IPS-20b (cell line): ENCODE data around the gene OR10J4.
"Not testable (repeated sequence)": the region's sequence is repeated elsewhere in the genome, so short reads cannot be mapped to it uniquely, and the experiment has no call there.

Source experiments
- H3K27ac ChIP-seq: one replicate; pipeline ENCODE4 v1.5.1; 2013; ENCODE audit warnings: low read length
- H3K27me3 ChIP-seq: 2 replicates; pipeline ENCODE4 v1.6.1; 2013; ENCODE audit warnings: mild to moderate bottlenecking, low read length, inconsistent platforms; ENCODE audit not compliant: insufficient read depth
- H3K36me3 ChIP-seq: 2 replicates; pipeline ENCODE4 v1.6.1; 2013; ENCODE audit warnings: low read depth, mild to moderate bottlenecking, inconsistent platforms, low read length, moderate library complexity; ENCODE audit not compliant: insufficient read depth
- H3K4me1 ChIP-seq: 2 replicates; pipeline ENCODE4 v1.6.1; 2013; ENCODE audit warnings: mild to moderate bottlenecking, control low read depth, inconsistent platforms, low read length, moderate library complexity; ENCODE audit not compliant: insufficient read depth
- H3K4me3 ChIP-seq: 2 replicates; pipeline ENCODE4 v1.5.1; 2013; ENCODE audit warnings: mild to moderate bottlenecking, low read length, inconsistent platforms
- H3K9ac ChIP-seq: 2 replicates; pipeline ENCODE4 v1.6.1; 2013; ENCODE audit warnings: low read depth, mild to moderate bottlenecking, inconsistent platforms, low read length, moderate library complexity
- H3K9me3 ChIP-seq: 2 replicates; pipeline ENCODE4 v1.6.1; 2013; ENCODE audit warnings: mild to moderate bottlenecking, low read depth, low read length, inconsistent platforms; ENCODE audit not compliant: insufficient read depth

Gene OR10J4

GRCh38 chr1:159444511-159444910 is 12.5 kb downstream of the OR10J4 start:
- Histone ChIP-seq H3K4me3 (no peak overlapping the region), H3K9ac (no peak overlapping the region), H3K27ac (no peak overlapping the region), H3K36me3 (no peaks in the 10 kb centered on the region), H3K9me3 (peaks cover 9% of the 10 kb centered on the region), H3K4me1 (no peaks in the 10 kb centered on the region), H3K27me3 (no peaks in the 10 kb centered on the region)

- Histone ChIP-seq H3K9me3 (peaks cover 21% of the 10 kb centered on the region), H3K4me3 (no peak overlapping the region), H3K4me1 (no peaks in the 10 kb centered on the region), H3K27ac (no peak overlapping the region), H3K36me3 (no peaks in the 10 kb centered on the region), H3K27me3 (no peaks in the 10 kb centered on the region), H3K9ac (no peak overlapping the region)
Observed at GRCh38 chr1:159448181-159448580, 16.2 kb downstream of the OR10J4 start.

GRCh38 chr1:159449605-159450004 is 17.6 kb downstream of the OR10J4 start:
- H3K36me3 ChIP-seq, H3K4me3 ChIP-seq, H3K27me3 ChIP-seq, H3K27ac ChIP-seq, H3K4me1 ChIP-seq, H3K9ac ChIP-seq: not testable (repeated sequence)
- peaks cover 21% of the 10 kb centered on the region for H3K9me3 ChIP-seq

- Histone ChIP-seq H3K27ac (no peak overlapping the region), H3K36me3 (no peaks in the 10 kb centered on the region), H3K9ac (no peak overlapping the region), H3K9me3 (peaks cover 18% of the 10 kb centered on the region; the same call in 1 of the 2 replicates), H3K4me1 (no peaks in the 10 kb centered on the region), H3K27me3 (no peaks in the 10 kb centered on the region), H3K4me3 (no peak overlapping the region)
Observed at GRCh38 chr1:159459551-159459950, 27.5 kb downstream of the OR10J4 start.

- no peaks in the 10 kb centered on the region for H3K27me3 ChIP-seq
- H3K4me1 ChIP-seq, result no peaks in the 10 kb centered on the region
- H3K36me3 ChIP-seq, result no peaks in the 10 kb centered on the region
- H3K4me3 ChIP-seq, result no peak overlapping the region
- no peak overlapping the region for H3K27ac ChIP-seq
- H3K9ac ChIP-seq, result no peak overlapping the region
- H3K9me3 ChIP-seq, result peaks cover 18% of the 10 kb centered on the region; the same call in 1 of the 2 replicates
Observed at GRCh38 chr1:159465191-159465603, 33.2 kb downstream of the OR10J4 start.

- Histone ChIP-seq H3K9ac (no peak overlapping the region), H3K27ac (no peak overlapping the region), H3K27me3 (no peaks in the 10 kb centered on the region), H3K36me3 (no peaks in the 10 kb centered on the region), H3K4me1 (no peaks in the 10 kb centered on the region), H3K4me3 (no peak overlapping the region), H3K9me3 (no peaks in the 10 kb centered on the region)
Observed at GRCh38 chr1:159468321-159468720, 36.3 kb downstream of the OR10J4 start.

- H3K4me1 ChIP-seq, result no peaks in the 10 kb centered on the region
- no peaks in the 10 kb centered on the region for H3K9me3 ChIP-seq
- H3K4me3 ChIP-seq, result no peak overlapping the region
- no peaks in the 10 kb centered on the region for H3K27me3 ChIP-seq
- no peaks in the 10 kb centered on the region for H3K36me3 ChIP-seq
- H3K9ac ChIP-seq, result no peak overlapping the region
- H3K27ac ChIP-seq, result no peak overlapping the region
Observed at GRCh38 chr1:159469921-159470533, 38.0 kb downstream of the OR10J4 start.

GRCh38 chr1:159473335-159473734 is 41.3 kb downstream of the OR10J4 start:
- Histone ChIP-seq H3K36me3 (no peaks in the 10 kb centered on the region), H3K27me3 (no peaks in the 10 kb centered on the region), H3K4me3 (no peak overlapping the region), H3K27ac (no peak overlapping the region), H3K9ac (no peak overlapping the region), H3K9me3 (no peaks in the 10 kb centered on the region), H3K4me1 (0 out of 2 replicates have a peak, but pooled peaks cover 3% of the 10 kb centered on the region)

- H3K9me3 ChIP-seq, result no peaks in the 10 kb centered on the region
- no peaks in the 10 kb centered on the region for H3K36me3 ChIP-seq
- H3K9ac ChIP-seq, result no peak overlapping the region
- H3K4me3 ChIP-seq, result no peak overlapping the region
- H3K27me3 ChIP-seq, result no peaks in the 10 kb centered on the region
- no peak overlapping the region for H3K27ac ChIP-seq
- 0 out of 2 replicates have a peak, but pooled peaks cover 3% of the 10 kb centered on the region for H3K4me1 ChIP-seq
Observed at GRCh38 chr1:159474926-159475325, 42.9 kb downstream of the OR10J4 start.
